ENCODE data around the gene RMND1.

RMND1 gene

GRCh38 chr6:151422981-151423380 lies 28.9 kb downstream of the RMND1 start:
- no peak for DNase-seq (ENCODE audit: low read depth)
- no peak overlapping the region for H3K4me3 ChIP-seq (ENCODE audit: low read length)
- no peak for TF ChIP-seq CTCF (IDR thresholded peaks at IDR 0.05; ENCODE audit: insufficient read depth, low read depth, low read length, missing control alignments)

GRCh38 chr6:151417477-151417876 lies 34.4 kb downstream of the RMND1 start:
- H3K4me3 ChIP-seq (ENCODE audit: low read length) = no peak overlapping the region
- no peak for TF ChIP-seq CTCF (IDR thresholded peaks at IDR 0.05; ENCODE audit: insufficient read depth, low read depth, low read length, missing control alignments)
- DNase-seq (ENCODE audit: low read depth) = no peak

GRCh38 chr6:151414641-151415260 lies 37.2 kb downstream of the RMND1 start:
- DNase-seq (ENCODE audit: low read depth) = no peak
- no peak for TF ChIP-seq CTCF (IDR thresholded peaks at IDR 0.05; ENCODE audit: insufficient read depth, low read depth, low read length, missing control alignments)
- no peak overlapping the region for H3K4me3 ChIP-seq (ENCODE audit: low read length)

- TF ChIP-seq CTCF (IDR thresholded peaks at IDR 0.05; ENCODE audit: insufficient read depth, low read depth, low read length, missing control alignments) = no peak
- no peak overlapping the region for H3K4me3 ChIP-seq (ENCODE audit: low read length)
- DNase-seq (ENCODE audit: low read depth) = no peak
Observed at GRCh38 chr6:151413372-151414145, 38.4 kb downstream of the RMND1 start.

DNA sequence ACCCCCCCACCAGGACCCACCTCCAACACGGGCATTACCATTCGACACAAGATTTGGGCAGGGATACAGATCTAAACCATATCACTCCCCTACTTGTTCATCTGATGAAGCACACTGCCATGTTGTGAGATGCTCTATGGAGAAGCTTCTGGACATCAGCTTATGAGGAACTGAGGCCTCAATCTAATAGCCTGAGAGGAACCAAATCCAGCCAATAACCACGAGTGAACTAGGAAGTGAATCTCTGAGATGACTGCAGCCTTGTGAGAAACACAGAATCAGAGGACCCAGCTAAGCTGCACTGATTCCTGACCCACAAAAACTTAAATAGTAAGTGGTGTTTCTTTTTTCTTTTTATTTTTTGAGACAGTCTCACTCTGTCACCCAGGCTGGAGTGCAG lies 39.0 kb downstream of the RMND1 start:
- DNase-seq (ENCODE audit: low read depth) = no peak
- H3K4me3 ChIP-seq (ENCODE audit: low read length) = no peak overlapping the region
- TF ChIP-seq CTCF (IDR thresholded peaks at IDR 0.05; ENCODE audit: insufficient read depth, low read depth, low read length, missing control alignments) = no peak

DNA sequence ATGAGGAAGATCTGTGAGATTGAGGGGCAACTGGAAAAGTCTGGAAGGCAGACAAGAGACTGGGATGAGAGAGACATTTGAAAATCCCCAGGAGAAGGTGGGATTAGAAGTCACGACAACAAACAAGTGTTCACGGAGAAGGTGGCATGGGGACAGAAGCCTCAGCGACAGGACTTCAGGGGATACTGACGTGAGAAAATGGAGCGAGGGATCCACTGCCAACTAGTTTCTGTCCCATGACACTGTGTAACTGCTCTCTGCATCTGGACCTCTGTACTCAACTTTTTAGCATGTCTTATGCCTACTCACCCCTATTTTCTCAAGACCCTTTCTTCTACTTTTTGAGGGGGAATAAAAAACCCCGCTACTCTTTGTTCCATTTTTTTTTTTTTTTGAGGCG lies 42.2 kb downstream of the RMND1 start:
- no peak for DNase-seq (ENCODE audit: low read depth)
- TF ChIP-seq CTCF (IDR thresholded peaks at IDR 0.05; ENCODE audit: insufficient read depth, low read depth, low read length, missing control alignments) = no peak
- no peak overlapping the region for H3K4me3 ChIP-seq (ENCODE audit: low read length)

- H3K4me3 ChIP-seq (ENCODE audit: low read length) = no peak overlapping the region
- no peak for TF ChIP-seq CTCF (IDR thresholded peaks at IDR 0.05; ENCODE audit: insufficient read depth, low read depth, low read length, missing control alignments)
- no peak for DNase-seq (ENCODE audit: low read depth)
Observed at GRCh38 chr6:151409260-151409659, 42.7 kb downstream of the RMND1 start.

All from epithelial cell of esophagus (primary cell).